HG03066 (cell line): ENCODE measurements around the gene LCLAT1.

Experiments
- ATAC-seq: cut with Tn5 transposase; IDR thresholded peaks from one replicate; pipeline ENCODE4 v1.9.1; 2021; ENCODE audit warnings: low read depth; ENCODE audit not compliant: unreplicated experiment

Gene LCLAT1

DNA sequence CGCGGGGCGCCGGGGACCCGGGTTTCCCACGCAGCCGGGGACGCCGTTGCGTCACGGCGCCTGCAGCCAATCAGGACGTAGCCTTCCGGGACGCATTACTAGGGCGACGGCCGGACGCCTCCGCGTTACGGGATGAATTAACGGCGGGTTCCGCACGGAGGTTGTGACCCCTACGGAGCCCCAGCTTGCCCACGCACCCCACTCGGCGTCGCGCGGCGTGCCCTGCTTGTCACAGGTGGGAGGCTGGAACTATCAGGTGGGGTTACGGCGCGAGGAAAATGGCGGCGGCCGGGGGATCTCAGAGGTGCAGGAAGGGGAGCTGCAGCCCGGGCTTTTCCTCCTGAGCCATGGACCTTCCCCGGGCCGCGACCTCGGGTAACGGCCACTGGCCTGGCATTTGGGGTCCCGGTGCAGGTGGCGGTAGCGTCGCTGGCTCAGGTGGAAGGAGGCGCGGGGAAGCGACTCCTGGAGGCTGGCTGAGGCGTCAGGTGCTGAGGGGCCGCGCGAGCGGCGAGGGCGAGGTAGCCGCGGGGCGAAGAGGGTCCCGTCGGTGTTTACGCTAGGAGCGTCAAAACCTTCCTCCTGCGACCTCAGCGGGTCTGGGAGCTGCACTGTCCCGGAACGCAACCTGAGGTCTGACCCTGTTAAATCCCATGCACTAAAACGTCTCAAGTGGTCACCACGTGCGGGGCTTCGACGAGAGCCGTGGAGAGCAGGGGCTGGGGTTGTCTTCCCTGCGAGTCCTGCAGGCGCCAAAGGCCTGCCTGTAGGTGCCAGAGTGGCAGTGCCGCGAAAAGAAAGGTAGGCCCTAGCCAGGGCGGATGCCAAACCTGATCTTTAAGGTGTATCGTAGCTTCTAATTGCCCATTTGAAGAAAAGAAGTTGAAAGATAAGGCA is at the start of gene LCLAT1:
Gene LCLAT1 (plus strand): TSS at position 98 of the 897 bp plus-strand sequence. CDS start 78,345 bp downstream, outside the sequence.
- ATAC-seq: peak; percentile 99

DNA sequence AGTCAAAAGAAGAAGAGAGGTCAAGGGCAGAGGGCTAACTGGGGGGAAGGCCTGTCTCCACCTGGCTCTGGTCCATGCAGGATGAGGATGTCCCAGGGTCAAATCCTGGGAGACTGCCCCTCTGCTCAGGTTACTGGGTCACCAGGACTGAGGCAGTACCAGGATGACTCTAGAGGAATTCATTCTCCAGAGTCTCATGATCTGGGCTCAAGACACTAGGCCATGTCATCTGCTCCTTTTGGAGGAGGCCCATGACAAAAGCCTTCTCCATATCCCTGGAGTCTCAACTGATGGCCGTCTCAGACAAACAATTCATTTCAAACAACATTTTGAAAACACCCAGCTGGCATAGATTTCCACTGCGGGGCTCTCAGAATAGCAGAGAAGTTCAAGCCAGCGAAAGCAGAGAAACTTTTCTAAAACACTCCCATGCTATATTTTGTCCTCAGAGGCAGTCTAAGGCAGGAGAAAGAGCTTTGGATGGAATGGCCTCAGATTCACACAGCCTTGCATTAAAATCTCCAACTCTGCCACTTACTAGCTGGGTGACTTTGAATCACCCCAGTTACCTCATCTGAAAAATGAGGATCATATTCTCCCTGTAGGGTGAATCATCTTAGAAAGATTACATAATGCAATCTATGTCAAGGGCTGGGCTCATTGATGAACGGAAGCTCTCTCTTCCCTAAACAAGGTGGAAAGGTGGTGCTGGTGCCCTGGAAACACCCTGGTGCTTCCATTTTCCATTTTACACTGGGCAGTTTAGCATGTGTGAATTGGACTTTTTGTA is 48.8 kb upstream of the LCLAT1 start:
- no peak for ATAC-seq

DNA sequence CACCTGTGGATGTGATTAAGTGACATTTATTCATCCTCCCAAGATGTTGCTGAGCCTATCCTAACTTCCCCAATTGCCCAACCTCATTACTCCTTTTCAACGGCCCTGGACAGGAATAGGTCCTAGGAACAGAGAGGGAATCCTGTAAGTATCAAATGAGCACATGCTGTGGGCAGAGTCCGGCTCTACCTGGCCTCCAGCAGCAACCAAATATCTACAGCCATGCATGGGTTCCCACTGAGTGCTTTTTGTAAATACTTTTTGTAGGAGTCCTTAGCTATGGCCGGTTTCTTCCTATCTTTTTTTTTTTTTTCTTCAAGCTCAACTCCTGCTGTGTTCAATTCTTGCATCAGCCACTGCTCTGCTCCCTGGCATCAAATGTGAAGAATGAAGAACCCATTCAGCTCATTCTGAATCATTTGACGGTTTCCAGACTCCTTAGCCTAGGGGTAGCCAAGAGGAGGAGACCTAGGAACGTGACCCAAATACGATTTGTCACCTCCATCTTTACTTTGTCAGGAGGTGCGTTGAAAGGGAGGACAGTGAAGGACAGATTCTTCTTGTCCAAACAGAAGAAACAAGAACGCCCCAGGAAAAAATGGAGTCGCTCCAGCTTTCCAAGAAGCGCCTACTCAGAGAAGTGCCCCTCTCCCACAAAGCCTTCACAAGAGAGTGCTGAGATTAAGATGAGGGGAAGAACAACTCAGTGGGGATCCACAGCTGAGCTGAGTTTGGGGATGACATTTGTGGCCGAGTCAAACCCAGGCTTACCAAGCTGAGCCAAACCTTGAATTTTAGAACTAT is 46.7 kb upstream of the LCLAT1 start:
- ATAC-seq: no peak

DNA sequence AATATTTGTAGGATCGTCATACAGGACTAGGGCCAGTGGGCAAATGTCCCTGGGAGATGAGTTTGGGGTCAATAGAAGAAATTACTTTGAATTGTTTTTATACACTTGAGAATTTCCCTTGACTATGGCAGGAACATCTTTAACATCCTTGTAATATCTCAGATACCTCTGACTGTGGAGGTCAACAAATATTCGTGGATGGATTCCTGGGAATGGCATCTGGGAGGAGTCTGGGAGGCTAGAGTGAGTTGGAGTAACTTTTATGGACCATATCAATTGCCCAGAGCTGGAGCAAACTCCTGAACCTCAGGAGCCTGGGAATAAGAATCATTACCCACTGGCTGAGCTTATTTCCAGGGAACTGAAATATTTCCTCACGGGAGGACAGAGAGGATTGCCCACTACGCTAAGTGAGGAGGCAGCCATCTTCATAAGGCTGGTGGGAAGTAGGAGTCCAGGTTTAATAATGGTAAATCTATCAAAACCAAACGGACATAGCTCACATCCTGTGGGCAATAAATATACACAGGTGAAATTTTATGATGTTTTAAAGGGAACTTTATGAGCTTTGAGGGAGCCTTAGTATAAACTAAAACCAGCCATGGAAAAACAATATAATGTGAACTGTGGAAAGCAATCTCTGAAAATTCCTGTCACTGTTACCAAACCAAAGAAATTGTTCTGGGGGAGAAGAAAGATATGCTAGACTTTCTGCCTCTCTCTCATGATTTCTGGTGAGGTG is 44.4 kb upstream of the LCLAT1 start:
- ATAC-seq: no peak

DNA sequence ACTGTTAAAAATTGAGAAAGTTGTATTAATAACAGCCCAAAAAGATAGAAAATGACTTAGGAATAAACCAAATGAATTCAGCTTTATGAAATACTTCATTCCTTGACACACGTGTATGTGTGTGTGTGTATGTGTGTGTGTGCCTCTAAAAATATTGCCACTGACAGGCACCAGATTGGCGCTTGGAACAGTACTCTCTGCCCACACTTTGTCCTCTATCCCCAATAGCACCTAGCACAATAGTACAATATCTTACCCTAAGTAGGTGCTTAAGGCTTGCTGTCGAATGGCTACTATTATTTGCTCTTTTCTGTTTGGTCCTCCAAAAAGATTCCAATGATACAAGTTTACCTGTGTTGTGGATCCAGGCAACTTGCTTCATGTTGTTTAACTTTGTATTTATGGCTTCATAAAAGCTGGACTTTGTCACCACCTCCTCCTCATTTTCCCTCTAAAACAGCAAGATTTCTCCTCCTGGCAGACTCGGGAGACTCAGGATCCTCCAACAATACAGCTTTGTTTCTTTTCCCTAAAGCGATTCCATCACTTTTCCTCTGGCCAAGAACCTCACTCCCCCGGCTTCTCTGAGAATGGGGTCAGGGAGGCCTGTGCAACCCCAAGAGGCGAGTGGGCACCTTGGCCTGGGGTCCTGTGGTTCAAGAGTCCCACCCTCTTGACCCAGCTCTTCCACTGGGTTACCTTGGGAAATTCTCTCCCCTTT is 43.3 kb upstream of the LCLAT1 start:
- no peak for ATAC-seq

DNA sequence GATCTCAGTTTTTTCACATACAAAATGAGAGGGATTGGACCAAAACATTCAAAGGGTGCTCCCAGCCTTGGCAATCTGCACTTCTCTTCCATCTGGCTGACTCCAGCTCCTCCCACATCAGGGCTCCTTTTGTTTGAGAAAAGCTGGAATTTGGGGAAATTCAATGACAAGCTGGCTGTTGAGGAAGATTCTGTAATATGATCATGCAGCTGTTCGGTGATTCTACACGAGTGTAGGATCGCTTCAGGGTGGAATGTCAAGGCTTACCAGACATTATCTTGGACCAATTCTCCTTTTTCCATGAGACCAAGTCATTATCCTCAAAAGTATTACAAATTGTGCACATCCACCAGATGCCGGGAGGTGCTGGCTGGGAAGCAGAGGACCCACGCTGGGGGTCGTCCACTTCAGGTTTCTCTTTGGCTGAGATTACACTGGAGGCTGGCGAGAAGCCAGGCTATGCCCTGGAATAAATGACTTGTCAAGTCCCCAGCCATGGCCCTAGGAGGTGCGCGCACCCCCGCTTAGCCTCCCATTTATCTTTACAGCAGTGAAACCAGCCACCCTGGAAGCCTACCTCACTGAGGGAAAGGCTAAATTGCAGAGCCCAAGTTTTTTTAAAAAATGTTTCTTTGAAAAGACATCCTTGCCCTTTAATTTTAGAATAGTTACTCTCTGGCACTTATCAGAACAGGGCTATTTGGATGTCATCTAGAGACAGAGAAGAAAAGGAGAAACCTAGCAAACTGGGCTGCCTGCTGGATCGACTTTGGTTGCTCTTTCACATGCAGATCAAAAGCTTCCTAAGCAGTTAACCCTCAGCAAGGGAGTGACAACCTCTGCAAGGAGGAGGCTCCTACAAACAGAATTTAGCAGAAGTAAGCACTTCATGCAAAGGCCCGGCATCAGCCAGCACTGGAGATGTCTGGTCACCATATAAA is 42.5 kb upstream of the LCLAT1 start:
- no peak for ATAC-seq

DNA sequence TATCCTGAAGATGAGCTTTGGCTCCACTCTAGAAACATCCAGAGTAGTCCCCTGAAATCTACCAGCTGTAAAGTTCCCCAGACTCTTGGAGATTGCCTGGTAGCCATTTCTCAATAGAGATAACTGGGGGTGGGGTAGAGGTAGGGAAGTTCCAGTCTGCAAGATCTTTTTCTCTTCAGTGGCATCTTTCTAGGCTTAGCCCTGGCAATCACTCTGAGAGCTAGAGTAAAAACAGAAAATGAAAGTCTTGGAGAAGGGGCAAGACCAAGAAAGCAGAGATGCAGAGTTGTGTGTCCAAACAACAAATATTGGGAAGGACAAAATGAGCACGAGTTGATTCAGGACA is 41.8 kb upstream of the LCLAT1 start:
- ATAC-seq: no peak

DNA sequence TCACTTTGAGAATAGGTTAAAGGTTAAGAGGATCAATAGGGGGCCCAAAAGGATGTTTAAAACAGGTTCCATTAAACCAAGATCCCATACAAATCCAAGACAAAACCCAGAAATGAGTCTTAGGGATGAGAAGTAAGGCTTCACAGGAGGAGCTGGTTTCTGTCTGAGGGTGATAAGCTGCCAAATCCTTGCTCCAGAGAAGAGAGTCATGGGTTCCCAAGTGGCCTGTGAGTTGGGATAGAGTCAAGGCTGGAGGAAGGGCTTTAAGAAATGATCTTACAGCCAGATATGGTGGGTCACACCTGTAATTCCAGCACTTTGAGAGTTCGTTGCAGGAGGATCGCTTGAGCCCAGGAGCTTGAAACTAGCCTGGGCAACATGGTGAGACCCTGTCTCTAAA is 40.2 kb upstream of the LCLAT1 start:
- ATAC-seq: no peak

DNA sequence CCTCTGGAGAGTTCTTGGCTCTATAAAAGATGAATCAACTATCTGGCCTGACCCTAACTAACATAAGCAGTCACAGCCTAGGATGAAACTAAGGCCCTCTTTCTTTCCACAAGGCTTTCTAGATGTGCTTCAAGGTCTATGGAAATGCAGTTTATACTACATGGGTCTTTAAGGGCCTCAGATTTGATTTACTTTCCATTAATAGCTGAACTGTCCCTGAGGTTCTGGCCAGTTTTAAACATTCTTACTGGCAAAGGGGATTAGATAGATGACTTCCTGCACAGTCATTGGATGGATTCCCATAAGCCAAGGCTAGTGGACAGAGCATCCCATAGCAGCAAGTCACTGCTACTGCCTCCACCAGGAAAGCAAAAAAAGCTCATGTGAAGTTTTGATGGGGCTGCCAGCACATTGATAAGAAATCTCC is 38.1 kb upstream of the LCLAT1 start:
- no peak for ATAC-seq

DNA sequence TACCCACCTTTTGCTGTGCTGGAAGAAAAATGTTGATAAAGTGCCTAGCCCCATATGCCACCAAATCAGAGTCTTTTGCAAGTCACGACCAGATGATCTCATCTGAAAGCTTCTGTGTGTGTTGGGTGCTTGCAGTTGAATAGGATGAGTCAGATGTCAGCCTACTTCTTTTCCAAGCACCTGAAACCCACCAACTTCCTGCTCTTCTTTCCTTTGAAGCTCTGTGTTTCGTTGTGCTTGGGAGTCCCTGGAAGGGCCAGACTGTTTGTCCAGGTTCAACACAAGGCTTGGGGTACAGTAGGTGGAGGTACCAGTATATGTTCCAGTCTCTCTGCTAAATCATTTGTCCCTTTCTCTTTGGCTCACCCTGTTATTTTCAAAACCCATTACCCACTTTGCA is 36.8 kb upstream of the LCLAT1 start:
- ATAC-seq: no peak

DNA sequence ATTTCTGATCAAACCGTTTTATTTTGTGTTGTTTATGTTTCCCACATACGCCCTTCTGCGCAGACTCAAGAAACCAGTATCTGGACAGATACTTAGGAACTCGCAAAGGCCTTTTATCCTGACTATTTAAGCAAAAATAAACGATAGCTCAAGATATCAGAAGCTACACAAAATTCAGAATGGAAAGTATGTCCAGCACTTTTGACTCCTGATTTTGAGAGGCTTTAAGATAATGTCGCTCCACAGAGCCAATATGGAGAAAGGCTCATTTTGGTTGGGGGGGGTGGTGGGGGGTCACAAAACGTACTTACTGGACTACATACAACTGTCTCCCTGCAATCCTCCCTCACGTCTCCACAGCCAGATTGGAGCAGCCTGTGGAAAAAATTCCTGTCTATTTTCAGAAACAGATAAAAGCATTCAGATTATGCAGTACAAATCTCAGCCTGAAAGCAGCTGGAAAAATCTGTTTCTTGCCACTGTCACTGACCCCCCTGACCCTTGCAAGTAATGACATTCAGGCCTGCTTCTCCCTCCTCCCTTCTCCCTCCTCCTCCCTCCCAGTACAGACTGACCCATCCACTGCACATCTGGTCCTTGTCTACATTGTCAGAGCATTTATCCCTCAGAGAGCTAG is 34.9 kb upstream of the LCLAT1 start:
- no peak for ATAC-seq

DNA sequence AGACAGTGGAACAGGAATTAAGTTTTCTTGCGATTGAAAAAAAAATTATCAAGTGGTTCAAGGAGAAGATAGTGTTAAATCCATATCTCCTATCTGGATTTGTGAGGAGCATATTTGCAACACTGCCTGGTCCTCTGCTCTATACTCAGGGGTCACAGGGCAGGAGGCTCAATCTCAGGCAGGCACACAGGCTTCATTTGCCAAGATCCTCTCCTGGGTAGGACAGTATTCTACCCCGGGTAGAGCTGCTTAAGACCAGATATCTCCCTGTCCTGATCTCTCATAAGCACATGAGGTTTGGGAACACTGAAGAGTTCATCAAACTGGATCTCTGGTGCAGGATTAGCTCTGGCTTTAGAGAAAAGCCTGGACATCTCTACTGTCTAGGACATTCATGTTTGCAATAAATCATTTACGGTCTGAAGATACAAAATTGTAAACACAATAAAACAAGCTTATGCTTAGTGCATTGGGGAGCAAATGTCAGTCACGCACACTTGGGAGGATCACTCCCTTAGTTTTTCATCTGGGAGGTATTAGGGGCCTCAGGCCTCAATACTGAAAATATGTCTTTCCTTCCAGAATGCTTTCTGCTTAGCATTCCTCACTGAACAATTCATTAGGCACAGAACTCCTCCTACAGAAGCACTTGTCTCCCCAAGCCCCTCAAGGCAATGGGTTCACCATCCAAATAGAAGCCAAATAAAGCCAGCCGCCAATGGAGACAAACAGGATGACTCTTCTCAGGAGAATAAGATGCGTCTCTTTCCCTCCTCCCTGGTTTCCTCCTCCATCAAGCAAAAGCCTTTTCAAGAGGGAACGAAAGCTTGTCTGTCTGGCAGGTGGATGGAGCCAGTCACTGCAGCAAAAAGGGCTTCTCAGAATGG is 34.1 kb upstream of the LCLAT1 start:
- ATAC-seq: no peak

DNA sequence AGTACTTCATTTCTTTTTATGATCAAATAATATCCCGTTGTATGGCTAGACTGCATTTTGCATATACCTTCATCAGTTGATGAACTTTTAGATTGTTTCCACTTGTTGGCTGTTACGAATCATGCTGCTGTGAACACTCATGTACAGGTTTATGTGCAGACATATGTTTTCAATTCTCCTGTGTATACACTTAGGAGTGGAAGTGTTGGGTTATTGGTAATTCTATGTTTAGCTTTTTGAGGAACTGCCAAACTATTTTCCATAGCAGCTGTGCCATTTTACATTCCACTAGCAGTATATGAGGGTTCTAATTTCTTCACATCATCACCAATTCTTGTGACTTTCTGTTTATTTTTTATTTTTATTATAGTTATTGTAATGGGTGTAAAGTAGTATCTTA is 32.1 kb upstream of the LCLAT1 start:
- ATAC-seq: no peak

DNA sequence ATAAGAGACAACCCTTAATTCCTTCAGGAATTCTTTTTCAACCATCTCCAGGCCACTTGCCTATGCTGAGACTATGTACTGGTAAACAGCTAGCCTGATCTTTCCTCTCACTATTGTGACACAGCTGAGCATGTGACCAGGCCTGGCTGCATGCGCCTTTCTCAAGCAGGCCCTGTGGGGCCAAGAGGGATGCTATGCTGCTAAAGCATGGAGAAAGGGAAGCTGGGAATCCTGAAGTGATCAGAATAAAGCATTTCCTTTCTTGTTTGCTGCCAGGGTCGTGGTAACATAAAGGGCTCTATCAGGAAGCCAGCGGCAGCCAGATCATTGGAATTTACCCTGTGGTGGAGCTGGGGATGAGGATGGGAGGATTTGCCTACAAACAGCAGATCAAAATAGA is 29.8 kb upstream of the LCLAT1 start:
- no peak for ATAC-seq

DNA sequence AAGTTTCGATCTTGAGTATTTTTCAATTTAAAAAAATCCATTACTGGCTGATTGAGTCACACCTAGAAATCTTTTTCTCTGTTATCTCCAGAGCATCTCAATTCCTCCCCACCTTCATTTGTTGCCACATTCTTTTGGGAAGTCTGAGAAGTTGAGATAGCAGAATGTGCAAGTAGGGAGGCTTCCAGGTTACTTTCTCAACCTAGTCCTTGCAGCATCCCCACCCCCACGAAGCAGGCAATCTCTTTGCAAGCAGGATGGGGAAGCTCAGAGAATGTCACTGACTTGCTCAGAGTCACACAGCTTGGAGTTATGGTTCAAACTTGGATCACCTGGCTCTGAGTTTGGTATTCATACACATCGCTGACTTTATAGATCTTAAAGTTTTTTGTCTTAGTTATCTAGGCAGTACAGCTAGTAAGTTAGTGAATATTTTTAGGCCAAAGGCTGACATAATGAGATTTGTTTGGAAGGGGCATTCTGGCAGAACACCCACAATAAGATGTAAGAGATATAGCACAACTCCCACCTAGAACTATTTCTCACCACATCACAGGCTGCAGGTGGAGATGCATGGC is 25.9 kb upstream of the LCLAT1 start:
- no peak for ATAC-seq

DNA sequence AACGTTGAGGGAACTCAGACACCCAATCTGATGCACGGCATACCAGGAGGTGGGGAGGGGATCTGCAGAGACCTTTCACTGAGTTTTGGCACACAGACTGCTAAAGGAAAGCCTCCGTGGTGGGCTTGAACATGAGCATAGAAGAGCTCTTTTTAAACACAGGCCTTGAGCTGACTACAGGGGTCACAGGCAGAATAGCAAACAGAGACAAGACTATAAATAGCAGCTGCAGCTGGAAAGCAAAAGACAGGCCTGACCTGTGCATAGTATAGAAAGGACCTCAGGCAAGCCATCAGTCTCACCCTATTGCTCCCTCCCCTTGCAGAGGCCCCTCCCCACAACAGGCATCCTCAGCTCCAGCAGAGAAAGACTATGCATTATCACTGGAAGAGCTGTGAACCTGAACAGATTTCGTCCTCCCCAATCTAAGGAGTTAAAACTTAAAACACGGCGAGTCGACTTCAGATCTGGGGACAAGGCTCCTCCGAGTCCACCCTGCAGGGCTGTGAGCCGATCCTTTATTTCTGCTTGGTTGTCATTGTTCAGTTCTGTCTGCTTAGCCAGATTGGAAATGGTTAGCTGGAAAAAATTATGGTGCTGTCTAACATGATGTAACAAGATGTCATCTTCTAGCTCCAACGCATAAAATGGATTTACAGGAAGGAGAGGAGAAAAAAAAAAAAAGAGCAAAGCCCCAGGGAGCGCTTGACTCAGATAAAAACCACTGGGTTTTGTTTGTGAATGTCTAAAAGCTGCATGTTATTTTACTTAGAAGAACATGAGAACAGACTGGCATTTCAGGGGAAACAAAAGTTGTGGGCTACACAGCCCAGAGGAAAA is 25.2 kb upstream of the LCLAT1 start:
- ATAC-seq: peak; percentile 18
